GM18526 (cell line): ENCODE data around the gene STK38.

ENCODE experiments used
- POLR2A ChIP-seq: IDR thresholded peaks from 3 replicates; pipeline ENCODE4 v1.6.1; 2011; ENCODE audit not compliant: insufficient read length; ENCODE audit errors: extremely low read depth

The STK38 gene

GRCh38 chr6:36508532-36508931 is 38.7 kb downstream of the STK38 start:
- TF ChIP-seq POLR2A, result no peak

GRCh38 chr6:36506611-36507010 is 40.7 kb downstream of the STK38 start:
- no peak for TF ChIP-seq POLR2A

GRCh38 chr6:36505744-36506534 is 41.3 kb downstream of the STK38 start:
- TF ChIP-seq POLR2A, result no peak

- TF ChIP-seq POLR2A, result no peak
Measured at GRCh38 chr6:36504982-36505381, 42.3 kb downstream of the STK38 start.

- no peak for TF ChIP-seq POLR2A
Measured at GRCh38 chr6:36504181-36504580, 43.1 kb downstream of the STK38 start.

GRCh38 chr6:36501686-36502085 is 45.6 kb downstream of the STK38 start:
- no peak for TF ChIP-seq POLR2A

GRCh38 chr6:36499918-36500317 is 47.4 kb downstream of the STK38 start:
- TF ChIP-seq POLR2A, result no peak

- TF ChIP-seq POLR2A, result no peak
Measured at GRCh38 chr6:36495086-36495485, 52.2 kb downstream of the STK38 start.

- no peak for TF ChIP-seq POLR2A
Measured at GRCh38 chr6:36493859-36494258, 53.4 kb downstream of the STK38 start.

GRCh38 chr6:36493319-36493718 is 54.0 kb downstream of the STK38 start:
- TF ChIP-seq POLR2A, result no peak

GRCh38 chr6:36492621-36493020 is 54.7 kb downstream of the STK38 start:
- no peak for TF ChIP-seq POLR2A

- no peak for TF ChIP-seq POLR2A
Measured at GRCh38 chr6:36492092-36492491, 55.2 kb downstream of the STK38 start.

GRCh38 chr6:36491378-36491965 is 55.8 kb downstream of the STK38 start:
- TF ChIP-seq POLR2A, result no peak

- no peak for TF ChIP-seq POLR2A
Measured at GRCh38 chr6:36489426-36489825, 57.9 kb downstream of the STK38 start.

- no peak for TF ChIP-seq POLR2A
Measured at GRCh38 chr6:36488221-36488620, 59.1 kb downstream of the STK38 start.

GRCh38 chr6:36487698-36488097 is 59.6 kb downstream of the STK38 start:
- TF ChIP-seq POLR2A, result no peak

- TF ChIP-seq POLR2A, result no peak
Measured at GRCh38 chr6:36484736-36485135, 62.5 kb downstream of the STK38 start.

- TF ChIP-seq POLR2A, result no peak
Measured at GRCh38 chr6:36479256-36479655, 68.0 kb downstream of the STK38 start.
